GM18951 (cell line): ENCODE data around the gene SPRY1.

Experiments used
- POLR2A ChIP-seq: IDR thresholded peaks from 4 replicates; pipeline ENCODE4 v1.6.1; 2011; ENCODE audit warnings: mild to moderate bottlenecking; ENCODE audit not compliant: insufficient read length, insufficient read depth; ENCODE audit errors: extremely low read depth
- in situ Hi-C: fragments of 300-500 bp; cut with MboI; formaldehyde crosslinking; loops from one replicate; pipeline ENCODE4 v1.12.0; 2022; ENCODE audit warnings: low sequenced_read_pairs, mixed read lengths, inconsistent platforms; ENCODE audit not compliant: unreplicated experiment

Gene SPRY1

DNA sequence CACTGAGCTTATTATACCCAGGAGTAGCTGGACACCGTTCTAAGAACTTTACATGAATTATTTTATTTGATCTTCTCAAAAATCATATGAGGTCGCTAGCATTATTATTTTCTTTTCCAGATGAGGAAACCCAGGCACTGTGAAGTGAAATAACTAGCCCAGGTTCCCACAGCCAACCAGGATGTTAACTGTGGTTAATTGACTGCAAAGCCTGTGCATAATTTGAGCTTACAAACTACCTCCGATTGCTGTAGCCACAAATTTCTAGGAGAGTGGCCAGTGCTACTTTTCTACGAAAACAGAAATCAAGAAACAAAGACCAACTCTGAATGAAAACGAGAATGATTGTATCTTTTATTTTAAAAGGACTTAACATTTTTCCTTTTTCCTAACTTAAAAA is 27.2 kb downstream of the SPRY1 start:
- TF ChIP-seq POLR2A: no peak
- in situ Hi-C loops: no loop called here

GRCh38 chr4:123427951-123428350 is 31.4 kb downstream of the SPRY1 start:
- no peak for TF ChIP-seq POLR2A
- in situ Hi-C loops: no loop called here

- in situ Hi-C loops: no loop called here
- no peak for TF ChIP-seq POLR2A
Observed at GRCh38 chr4:123430031-123430430, 33.4 kb downstream of the SPRY1 start.

DNA sequence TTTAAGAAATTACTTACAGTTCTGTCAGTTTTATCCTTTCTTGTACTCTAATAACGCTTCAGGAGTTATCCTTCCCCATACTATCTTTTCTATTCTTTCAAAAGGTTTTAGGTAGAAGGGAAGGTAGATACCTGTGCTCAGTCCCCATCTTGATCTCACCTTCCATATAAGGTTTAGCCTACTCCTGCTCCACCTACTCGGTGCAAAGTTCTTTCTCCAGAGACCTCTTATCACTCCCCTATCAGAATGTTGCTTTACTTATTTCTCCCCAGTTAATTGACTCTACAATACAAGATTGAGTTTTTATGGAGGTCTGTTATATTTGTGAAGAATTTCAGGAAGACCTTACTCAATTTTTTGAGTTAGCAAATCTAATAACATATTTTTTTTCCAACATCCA is 33.9 kb downstream of the SPRY1 start:
- in situ Hi-C loops: no loop called here
- TF ChIP-seq POLR2A: no peak

DNA sequence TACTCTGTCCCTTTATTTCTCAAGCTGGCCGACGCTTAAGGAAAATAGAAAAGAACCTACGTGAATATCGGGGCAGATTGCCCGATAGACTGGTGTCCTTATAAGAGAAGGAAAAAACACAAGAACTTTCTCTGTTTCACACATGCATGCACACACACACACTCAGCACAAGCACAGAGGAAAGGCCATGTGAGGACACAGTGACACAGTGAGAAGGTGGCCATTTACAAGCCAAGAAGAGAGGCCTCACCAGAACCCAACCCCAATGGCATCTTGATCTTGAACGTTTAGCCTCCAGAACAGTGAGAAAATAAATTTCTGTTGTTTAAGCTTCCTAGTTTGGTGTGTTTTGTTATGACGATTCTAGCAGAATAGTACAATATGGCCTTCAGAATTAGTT is 37.0 kb downstream of the SPRY1 start:
- no peak for TF ChIP-seq POLR2A
- in situ Hi-C loops: no loop called here

GRCh38 chr4:123433976-123434375 is 37.4 kb downstream of the SPRY1 start:
- no peak for TF ChIP-seq POLR2A
- in situ Hi-C loops: no loop called here

GRCh38 chr4:123435246-123436113 is 38.9 kb downstream of the SPRY1 start:
- in situ Hi-C loops: no loop called here
- TF ChIP-seq POLR2A: no peak

DNA sequence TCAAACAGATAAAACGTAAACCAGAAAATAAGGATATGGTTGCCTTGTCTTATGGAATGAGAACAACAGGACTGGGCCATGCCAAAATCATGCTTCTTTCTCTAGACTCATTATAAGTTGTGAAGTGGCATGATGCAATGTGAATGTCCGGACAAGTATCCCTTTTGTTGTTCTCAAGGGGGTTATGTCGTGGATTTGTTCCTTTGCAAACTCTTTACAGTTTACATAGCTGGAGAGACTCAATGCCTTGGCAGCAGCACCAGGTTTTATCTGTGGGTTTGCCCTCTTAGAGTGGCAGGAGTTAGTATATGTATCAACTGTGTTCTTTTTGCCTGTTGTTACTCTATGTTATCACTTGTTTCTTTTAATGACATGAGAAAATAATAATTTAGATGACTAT is 41.4 kb downstream of the SPRY1 start:
- TF ChIP-seq POLR2A: no peak
- in situ Hi-C loops: no loop called here

DNA sequence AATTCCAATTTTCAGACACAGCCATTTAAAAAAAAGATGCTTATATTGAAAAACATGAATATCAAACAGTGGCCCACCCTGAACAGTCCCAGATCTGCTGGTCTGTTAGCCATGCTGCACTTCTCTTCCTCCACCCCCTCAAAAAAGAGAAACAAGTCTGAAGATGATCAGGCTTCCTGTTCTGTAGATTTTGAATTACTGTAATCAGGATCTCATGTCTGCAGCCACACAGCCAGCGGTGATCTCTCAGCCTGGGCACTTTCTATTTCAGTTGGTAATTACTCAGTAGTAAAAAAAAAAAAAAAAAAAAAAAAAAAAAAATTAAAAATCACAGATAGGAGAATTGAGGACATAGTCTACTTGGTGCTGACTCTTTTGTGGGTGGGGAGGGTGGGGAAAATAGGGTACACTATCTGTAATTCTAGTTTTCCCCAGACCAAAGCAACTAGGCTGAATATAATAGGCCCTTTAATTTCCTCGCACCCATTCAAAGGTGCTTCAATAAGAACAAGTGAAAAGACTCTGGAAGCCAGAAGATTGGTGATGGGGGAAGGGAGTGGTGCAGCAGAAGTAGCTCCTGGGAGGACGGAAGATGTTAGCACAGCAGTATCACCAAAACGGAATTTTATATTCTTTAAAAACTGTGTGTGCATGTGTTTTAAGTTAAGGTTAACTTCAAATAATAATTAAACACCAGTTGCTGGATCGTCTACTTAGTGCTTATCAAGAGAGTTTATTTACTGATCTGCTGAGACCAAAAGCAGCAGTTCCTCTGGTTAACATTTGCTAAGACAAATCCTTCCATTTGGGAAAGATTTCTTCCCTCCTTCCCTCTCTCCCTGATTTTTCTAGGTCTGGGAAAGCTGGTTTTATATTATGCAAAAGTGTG is 47.0 kb downstream of the SPRY1 start:
- no peak for TF ChIP-seq POLR2A
- in situ Hi-C loops: no loop called here

GRCh38 chr4:123444290-123444731 is 47.7 kb downstream of the SPRY1 start:
- TF ChIP-seq POLR2A: no peak
- in situ Hi-C loops: no loop called here

GRCh38 chr4:123446865-123447474 is 50.4 kb downstream of the SPRY1 start:
- in situ Hi-C loops: no loop called here

DNA sequence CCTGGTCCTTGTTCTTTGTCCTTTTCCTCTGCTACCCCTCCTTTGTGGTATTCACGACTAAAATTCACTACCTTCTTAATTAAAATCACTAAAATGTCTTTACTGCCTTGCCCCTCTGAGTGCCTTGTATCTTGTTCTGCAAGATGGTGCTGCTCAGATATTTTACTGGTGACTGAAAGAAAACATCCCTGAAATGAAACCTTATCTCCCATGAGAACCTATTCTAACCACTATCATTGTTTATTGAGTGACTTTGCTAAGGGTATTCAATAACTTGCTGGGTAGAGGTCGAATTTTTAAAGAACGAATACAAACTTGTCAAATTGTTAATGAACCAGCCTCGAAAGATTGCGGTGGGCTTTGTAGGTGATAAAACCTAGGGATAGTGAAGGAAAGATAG is 52.8 kb downstream of the SPRY1 start:
- in situ Hi-C loops: no loop called here
- TF ChIP-seq POLR2A: no peak

More at GRCh38 chr4:123446865-123447474, 50.4 kb downstream of the SPRY1 start:
- TF ChIP-seq POLR2A: no peak

DNA sequence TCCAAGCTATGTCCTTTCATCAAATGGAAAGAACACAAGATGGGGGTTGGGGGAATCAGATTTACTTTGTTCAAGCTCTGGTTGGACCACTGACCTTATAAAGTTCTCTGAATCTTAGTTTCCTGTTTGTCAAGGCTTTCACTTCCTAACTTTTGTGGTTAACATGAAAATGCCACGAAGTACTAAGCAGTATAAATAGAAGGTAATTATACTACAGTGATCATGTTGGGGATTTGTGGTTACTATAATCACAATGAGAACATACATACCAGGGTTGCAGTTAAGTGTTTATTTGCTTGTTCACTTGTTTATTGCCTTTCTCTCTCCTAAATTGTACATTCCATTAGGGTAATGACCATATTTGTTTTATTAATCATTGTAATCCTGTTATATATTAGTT is 53.2 kb downstream of the SPRY1 start:
- no peak for TF ChIP-seq POLR2A
- in situ Hi-C loops: no loop called here

- no peak for TF ChIP-seq POLR2A
Observed at GRCh38 chr4:123450393-123450792, 53.8 kb downstream of the SPRY1 start.

DNA sequence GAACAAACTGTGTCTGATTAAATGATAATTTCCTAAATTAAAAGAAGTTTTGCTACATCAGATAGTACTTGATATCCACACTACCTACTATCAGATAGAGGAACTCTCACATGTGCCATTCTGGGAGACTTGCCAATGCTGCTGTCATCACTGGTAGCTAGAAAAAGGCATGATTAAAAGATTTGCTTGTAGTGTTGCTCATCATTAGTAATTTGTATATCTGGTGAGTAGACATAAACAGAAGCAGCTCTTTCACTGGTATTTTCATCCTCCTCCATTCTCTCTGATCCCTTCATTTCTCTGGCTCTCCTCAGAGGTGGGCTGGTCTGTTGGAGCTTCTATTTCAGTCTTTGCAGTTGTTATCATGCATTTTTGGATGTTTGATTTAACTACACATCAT is 56.0 kb downstream of the SPRY1 start:
- in situ Hi-C loops: no loop called here

More at GRCh38 chr4:123450393-123450792, 53.8 kb downstream of the SPRY1 start:
- in situ Hi-C loops: no loop called here

More for the DNA sequence above, 56.0 kb downstream of the SPRY1 start:
- TF ChIP-seq POLR2A: no peak
